Measurements from ENCODE around the gene LRRC32. TPM values are rescaled to one million over a fixed set of nuclear protein-coding genes. Genes with fewer than 3 reads are reported as not detected.

LRRC32 gene
- total RNA-seq, 1 donor from 2014 or later: 24.4 TPM

DNA sequence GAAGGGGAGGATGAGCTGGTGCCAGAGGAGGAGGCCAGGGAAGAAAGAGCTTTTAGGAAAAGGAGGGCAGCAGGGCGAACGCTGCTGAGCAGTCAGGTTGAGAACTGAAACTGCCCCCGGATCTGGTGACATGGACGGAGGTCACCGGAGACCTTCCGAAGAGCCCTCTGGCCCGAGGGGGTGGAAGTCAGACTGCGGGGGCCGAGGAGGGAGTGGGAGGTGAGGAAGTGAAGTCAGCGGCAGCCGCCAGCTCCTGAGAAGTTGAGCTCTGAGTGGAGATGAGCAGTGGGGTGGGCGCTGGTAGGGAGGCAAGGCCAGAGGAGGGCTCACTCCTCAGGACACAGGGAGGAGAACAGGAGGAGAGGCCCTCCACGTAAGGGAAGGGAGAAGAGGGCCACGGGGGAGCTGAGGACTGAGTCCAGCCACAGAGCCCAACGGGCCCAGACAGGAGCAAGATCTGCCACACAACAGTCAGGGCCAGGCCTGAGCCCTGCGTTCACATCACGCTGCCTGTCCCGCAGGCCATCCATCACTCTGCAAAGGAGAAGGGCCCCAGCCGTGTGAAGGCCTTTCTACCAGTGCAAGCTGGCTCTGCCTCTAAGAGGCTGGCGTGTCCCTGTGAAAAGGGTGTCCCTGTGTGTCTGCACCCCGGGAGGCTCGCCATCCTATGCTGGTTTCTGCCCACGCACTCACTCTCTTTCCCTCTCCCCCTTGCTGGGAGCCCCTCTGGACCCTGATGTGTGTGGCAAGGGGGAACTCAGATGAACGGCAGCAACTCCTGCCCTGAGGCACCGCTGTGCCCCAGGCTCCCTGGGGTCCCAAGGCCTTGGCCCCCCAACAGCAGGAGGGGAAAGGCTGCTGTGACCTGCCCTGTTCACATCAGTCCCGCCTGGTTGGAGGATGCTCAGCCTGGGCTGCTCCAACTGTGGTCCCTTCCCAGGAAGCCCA is 19.0 kb upstream of the LRRC32 start:
- peaks cover 5% of the 10 kb centered on the region for H3K9me3 Mint-ChIP-seq (ENCODE audit: unreplicated experiment)
- H2AFZ ChIP-seq (ENCODE audit: low read depth, low read length): no peak overlapping the region
- no peak for FAIRE-seq
- H3K27me3 Mint-ChIP-seq (ENCODE audit: low read depth, unreplicated experiment): peaks cover 64% of the 10 kb centered on the region
- TF ChIP-seq, protein P1, sequence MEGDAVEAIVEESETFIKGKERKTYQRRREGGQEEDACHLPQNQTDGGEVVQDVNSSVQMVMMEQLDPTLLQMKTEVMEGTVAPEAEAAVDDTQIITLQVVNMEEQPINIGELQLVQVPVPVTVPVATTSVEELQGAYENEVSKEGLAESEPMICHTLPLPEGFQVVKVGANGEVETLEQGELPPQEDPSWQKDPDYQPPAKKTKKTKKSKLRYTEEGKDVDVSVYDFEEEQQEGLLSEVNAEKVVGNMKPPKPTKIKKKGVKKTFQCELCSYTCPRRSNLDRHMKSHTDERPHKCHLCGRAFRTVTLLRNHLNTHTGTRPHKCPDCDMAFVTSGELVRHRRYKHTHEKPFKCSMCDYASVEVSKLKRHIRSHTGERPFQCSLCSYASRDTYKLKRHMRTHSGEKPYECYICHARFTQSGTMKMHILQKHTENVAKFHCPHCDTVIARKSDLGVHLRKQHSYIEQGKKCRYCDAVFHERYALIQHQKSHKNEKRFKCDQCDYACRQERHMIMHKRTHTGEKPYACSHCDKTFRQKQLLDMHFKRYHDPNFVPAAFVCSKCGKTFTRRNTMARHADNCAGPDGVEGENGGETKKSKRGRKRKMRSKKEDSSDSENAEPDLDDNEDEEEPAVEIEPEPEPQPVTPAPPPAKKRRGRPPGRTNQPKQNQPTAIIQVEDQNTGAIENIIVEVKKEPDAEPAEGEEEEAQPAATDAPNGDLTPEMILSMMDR (IDR thresholded peaks at IDR 0.05; ENCODE audit: insufficient read depth, low read depth, low read length): no peak
- no peak for TF ChIP-seq EZH2 (IDR thresholded peaks at IDR 0.05; ENCODE audit: insufficient read depth, low read length)
- peaks cover 3% of the 10 kb centered on the region for H3K36me3 Mint-ChIP-seq (ENCODE audit: low read depth, unreplicated experiment)
- no peaks in the 10 kb centered on the region for H3K36me3 ChIP-seq (ENCODE audit: insufficient read depth, low read length)
- H3K4me1 Mint-ChIP-seq (ENCODE audit: low read depth, unreplicated experiment): peaks cover 6% of the 10 kb centered on the region
- H4K20me1 ChIP-seq (ENCODE audit: insufficient read depth, low read length): no peaks in the 10 kb centered on the region
- H3K9me3 ChIP-seq (ENCODE audit: insufficient read depth, low read depth, low read length): no peaks in the 10 kb centered on the region
- H3K27me3 ChIP-seq (ENCODE audit: insufficient read depth, low read length): no peaks in the 10 kb centered on the region
- H3K9ac ChIP-seq (ENCODE audit: low read length): no peak overlapping the region
- H3K4me2 ChIP-seq (ENCODE audit: low read length): no peak overlapping the region
- DNase-seq (ENCODE audit: low read depth): no peak
- no peak overlapping the region for H3K27ac ChIP-seq (ENCODE audit: low read depth, low read length)
- H3K79me2 ChIP-seq (ENCODE audit: insufficient read depth, low read length): no peaks in the 10 kb centered on the region
- peaks cover 9% of the 10 kb centered on the region for H3K4me1 ChIP-seq (ENCODE audit: insufficient read depth, low read length)
- no peak overlapping the region for H3K4me3 ChIP-seq (ENCODE audit: insufficient read depth, low read depth, low read length)
- H3K27ac Mint-ChIP-seq (ENCODE audit: unreplicated experiment): peak overlapping the region; percentile 26
- H3K4me3 Mint-ChIP-seq (ENCODE audit: unreplicated experiment): no peak overlapping the region

DNA sequence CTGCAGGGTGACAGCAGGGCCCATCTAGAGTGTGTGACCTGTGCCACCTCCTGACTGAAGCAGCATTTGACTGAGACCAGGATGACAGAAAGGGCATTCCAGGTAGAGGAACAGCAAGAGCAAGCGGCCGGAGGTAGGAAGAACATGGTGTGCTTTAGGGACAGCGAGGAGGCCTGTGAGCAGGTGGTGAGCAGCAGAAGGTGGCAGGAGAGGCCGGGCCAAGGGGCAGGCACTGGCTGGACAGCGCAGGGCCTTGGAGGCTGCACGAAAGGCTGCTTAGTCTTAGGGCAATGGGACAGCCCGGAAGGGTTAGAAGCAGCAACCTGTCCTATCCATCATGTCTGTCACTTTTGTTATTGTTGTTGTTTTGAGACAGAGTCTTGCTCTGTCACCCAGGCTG is 17.6 kb upstream of the LRRC32 start:
- no peaks in the 10 kb centered on the region for H3K27me3 ChIP-seq (ENCODE audit: insufficient read depth, low read length)
- H3K4me2 ChIP-seq (ENCODE audit: low read length): no peak overlapping the region
- no peaks in the 10 kb centered on the region for H4K20me1 ChIP-seq (ENCODE audit: insufficient read depth, low read length)
- H3K36me3 ChIP-seq (ENCODE audit: insufficient read depth, low read length): no peaks in the 10 kb centered on the region
- Mint-ChIP-seq H3K27me3 (ENCODE audit: low read depth, unreplicated experiment) (peaks cover 58% of the 10 kb centered on the region), H3K9me3 (ENCODE audit: unreplicated experiment) (peaks cover 5% of the 10 kb centered on the region), H3K4me1 (ENCODE audit: low read depth, unreplicated experiment) (no peaks in the 10 kb centered on the region), H3K27ac (ENCODE audit: unreplicated experiment) (no peak overlapping the region), H3K4me3 (ENCODE audit: unreplicated experiment) (no peak overlapping the region), H3K36me3 (ENCODE audit: low read depth, unreplicated experiment) (peaks cover 3% of the 10 kb centered on the region)
- no peaks in the 10 kb centered on the region for H3K4me1 ChIP-seq (ENCODE audit: insufficient read depth, low read length)
- no peaks in the 10 kb centered on the region for H3K79me2 ChIP-seq (ENCODE audit: insufficient read depth, low read length)
- H3K9me3 ChIP-seq (ENCODE audit: insufficient read depth, low read depth, low read length): no peaks in the 10 kb centered on the region
- H3K9ac ChIP-seq (ENCODE audit: low read length): no peak overlapping the region
- no peak for TF ChIP-seq EZH2 (IDR thresholded peaks at IDR 0.05; ENCODE audit: insufficient read depth, low read length)
- TF ChIP-seq, protein P1 (IDR thresholded peaks at IDR 0.05; ENCODE audit: insufficient read depth, low read depth, low read length): no peak
- no peak overlapping the region for H3K4me3 ChIP-seq (ENCODE audit: insufficient read depth, low read depth, low read length)
- H2AFZ ChIP-seq (ENCODE audit: low read depth, low read length): no peak overlapping the region
- no peak for DNase-seq (ENCODE audit: low read depth)
- no peak overlapping the region for H3K27ac ChIP-seq (ENCODE audit: low read depth, low read length)
- no peak for FAIRE-seq

Measured in astrocyte (in vitro differentiated cells and primary cell).